ENCODE data around the gene BACE2.

DNA sequence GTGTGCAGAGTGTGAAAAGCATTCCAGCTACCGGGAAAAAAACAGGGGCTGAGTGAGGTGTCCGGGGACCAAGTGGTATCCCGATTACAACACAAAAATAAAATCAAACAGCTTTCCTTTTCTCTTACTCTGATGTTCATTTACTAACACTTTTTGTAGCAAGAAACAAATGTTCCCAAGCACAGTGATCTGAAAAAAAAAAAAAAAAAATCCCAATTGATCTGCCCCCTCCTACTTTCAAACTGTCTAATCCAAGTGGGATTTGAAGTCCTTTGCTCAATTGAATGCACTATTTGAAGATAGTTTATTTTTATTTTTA is 1.3 kb downstream of the BACE2 start:
- no peak for TF ChIP-seq ARNTL (CRISPR knock-in tag; IDR thresholded peaks at IDR 0.05; ENCODE audit: borderline replicate concordance, low read depth)
- TF ChIP-seq TOX (CRISPR knock-in tag; IDR thresholded peaks at IDR 0.05; ENCODE audit: borderline replicate concordance), result no peak
- TF ChIP-seq, protein P1, sequence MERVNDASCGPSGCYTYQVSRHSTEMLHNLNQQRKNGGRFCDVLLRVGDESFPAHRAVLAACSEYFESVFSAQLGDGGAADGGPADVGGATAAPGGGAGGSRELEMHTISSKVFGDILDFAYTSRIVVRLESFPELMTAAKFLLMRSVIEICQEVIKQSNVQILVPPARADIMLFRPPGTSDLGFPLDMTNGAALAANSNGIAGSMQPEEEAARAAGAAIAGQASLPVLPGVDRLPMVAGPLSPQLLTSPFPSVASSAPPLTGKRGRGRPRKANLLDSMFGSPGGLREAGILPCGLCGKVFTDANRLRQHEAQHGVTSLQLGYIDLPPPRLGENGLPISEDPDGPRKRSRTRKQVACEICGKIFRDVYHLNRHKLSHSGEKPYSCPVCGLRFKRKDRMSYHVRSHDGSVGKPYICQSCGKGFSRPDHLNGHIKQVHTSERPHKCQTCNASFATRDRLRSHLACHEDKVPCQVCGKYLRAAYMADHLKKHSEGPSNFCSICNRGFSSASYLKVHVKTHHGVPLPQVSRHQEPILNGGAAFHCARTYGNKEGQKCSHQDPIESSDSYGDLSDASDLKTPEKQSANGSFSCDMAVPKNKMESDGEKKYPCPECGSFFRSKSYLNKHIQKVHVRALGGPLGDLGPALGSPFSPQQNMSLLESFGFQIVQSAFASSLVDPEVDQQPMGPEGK (CRISPR knock-in tag; IDR thresholded peaks at IDR 0.05; ENCODE audit: borderline replicate concordance), result no peak
- no peak for TF ChIP-seq BACH2 (CRISPR knock-in tag; IDR thresholded peaks at IDR 0.05; ENCODE audit: borderline replicate concordance)
- no peak for TF ChIP-seq SNAI2 (CRISPR knock-in tag; IDR thresholded peaks at IDR 0.05)
- no peak for TF ChIP-seq ZFP3 (CRISPR knock-in tag; IDR thresholded peaks at IDR 0.05)
- TF ChIP-seq ZNF565 (CRISPR knock-in tag; conservative IDR thresholded peaks at IDR 0.05; ENCODE audit: low read depth), result no peak
- no peak for TF ChIP-seq ZFP30 (CRISPR knock-in tag; IDR thresholded peaks at IDR 0.05)
- TF ChIP-seq ZNF8 (CRISPR knock-in tag; IDR thresholded peaks at IDR 0.05), result no peak
- no peak for TF ChIP-seq ESRRG (CRISPR knock-in tag; IDR thresholded peaks at IDR 0.05)

Measured in SK-N-SH treated with all-trans-retinoic acid at 6 μM for 48 hours (cell line).